Stimulated activated CD4-positive, alpha-beta T cell treated with anti-CD3 and anti-CD28 coated beads, Interleukin-1b, Interleukin-23, amount 100 ng/mL, for 48 hours (primary cell): ENCODE data around the gene ACTN4.

Source experiments
- DNase-seq: peaks from one replicate; pipeline ENCODE4 v3.0.0-alpha.2; 2020

The ACTN4 gene

GRCh38 chr19:38638461-38638860, 9.0 kb upstream of the ACTN4 start:
- no peak for DNase-seq

- DNase-seq, result no peak
These were observed 7.8 kb upstream of the ACTN4 start for GRCh38 chr19:38639679-38640078.

- DNase-seq, result no peak
These were observed 7.1 kb upstream of the ACTN4 start for GRCh38 chr19:38640368-38640767.

- DNase-seq, result no peak
These were observed 5.3 kb upstream of the ACTN4 start for GRCh38 chr19:38642176-38642575.

- no peak for DNase-seq
These were observed 2.7 kb upstream of the ACTN4 start for GRCh38 chr19:38644719-38645118.

- DNase-seq, result no peak
These were observed 718 bp downstream of the ACTN4 start for GRCh38 chr19:38647966-38648768.

GRCh38 chr19:38648769-38649304, 1.4 kb downstream of the ACTN4 start:
- no peak for DNase-seq

GRCh38 chr19:38649305-38650171, 2.1 kb downstream of the ACTN4 start:
- DNase-seq, result no peak

GRCh38 chr19:38650172-38650775, 2.8 kb downstream of the ACTN4 start:
- no peak for DNase-seq

GRCh38 chr19:38650911-38651584, 3.6 kb downstream of the ACTN4 start:
- no peak for DNase-seq

- no peak for DNase-seq
These were observed 5.7 kb downstream of the ACTN4 start for GRCh38 chr19:38653028-38653571.

- no peak for DNase-seq
These were observed 7.2 kb downstream of the ACTN4 start for GRCh38 chr19:38654628-38655055.

- DNase-seq, result peak; percentile 57
These were observed 7.8 kb downstream of the ACTN4 start for GRCh38 chr19:38655148-38655824.

- DNase-seq, result peak; percentile 44
These were observed 8.9 kb downstream of the ACTN4 start for GRCh38 chr19:38656171-38656981.

GRCh38 chr19:38657633-38658222, 10.3 kb downstream of the ACTN4 start:
- DNase-seq, result peak; percentile 39

GRCh38 chr19:38658462-38659306, 11.2 kb downstream of the ACTN4 start:
- DNase-seq, result no peak

- DNase-seq, result no peak
These were observed 13.3 kb downstream of the ACTN4 start for GRCh38 chr19:38660724-38661123.

- no peak for DNase-seq
These were observed 13.7 kb downstream of the ACTN4 start for GRCh38 chr19:38661136-38661535.

GRCh38 chr19:38661996-38662395, 14.5 kb downstream of the ACTN4 start:
- no peak for DNase-seq
